GM12801 (cell line): ENCODE measurements around the gene KIFBP.

Experiments
- TF ChIP-seq, protein P1 (sequence below): IDR thresholded peaks from one replicate; pipeline ENCODE4 v1.5.1; 2011; ENCODE audit warnings: control low read depth; ENCODE audit not compliant: insufficient read length; ENCODE audit errors: extremely low read depth

KIFBP gene

DNA sequence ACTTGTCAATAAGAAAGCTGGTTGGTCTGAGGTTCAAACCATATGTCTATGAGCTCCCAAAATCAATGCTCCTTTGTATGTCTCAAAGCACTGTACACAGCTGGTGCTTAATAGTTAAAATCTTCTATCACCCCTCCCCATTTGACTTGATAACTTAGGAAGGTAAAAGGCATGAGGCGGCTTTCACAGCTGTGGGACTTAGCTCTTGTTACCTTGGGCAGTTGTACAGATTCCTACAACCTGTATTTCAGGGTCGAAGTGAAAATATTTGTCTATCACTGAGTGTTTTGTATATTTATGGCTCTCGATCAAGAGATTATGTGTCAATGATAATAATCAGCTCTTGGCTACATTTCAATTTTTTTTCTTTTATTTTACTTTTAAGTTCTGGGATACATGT is 992 bp upstream of the KIFBP start:
- TF ChIP-seq, protein P1, sequence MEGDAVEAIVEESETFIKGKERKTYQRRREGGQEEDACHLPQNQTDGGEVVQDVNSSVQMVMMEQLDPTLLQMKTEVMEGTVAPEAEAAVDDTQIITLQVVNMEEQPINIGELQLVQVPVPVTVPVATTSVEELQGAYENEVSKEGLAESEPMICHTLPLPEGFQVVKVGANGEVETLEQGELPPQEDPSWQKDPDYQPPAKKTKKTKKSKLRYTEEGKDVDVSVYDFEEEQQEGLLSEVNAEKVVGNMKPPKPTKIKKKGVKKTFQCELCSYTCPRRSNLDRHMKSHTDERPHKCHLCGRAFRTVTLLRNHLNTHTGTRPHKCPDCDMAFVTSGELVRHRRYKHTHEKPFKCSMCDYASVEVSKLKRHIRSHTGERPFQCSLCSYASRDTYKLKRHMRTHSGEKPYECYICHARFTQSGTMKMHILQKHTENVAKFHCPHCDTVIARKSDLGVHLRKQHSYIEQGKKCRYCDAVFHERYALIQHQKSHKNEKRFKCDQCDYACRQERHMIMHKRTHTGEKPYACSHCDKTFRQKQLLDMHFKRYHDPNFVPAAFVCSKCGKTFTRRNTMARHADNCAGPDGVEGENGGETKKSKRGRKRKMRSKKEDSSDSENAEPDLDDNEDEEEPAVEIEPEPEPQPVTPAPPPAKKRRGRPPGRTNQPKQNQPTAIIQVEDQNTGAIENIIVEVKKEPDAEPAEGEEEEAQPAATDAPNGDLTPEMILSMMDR: no peak

DNA sequence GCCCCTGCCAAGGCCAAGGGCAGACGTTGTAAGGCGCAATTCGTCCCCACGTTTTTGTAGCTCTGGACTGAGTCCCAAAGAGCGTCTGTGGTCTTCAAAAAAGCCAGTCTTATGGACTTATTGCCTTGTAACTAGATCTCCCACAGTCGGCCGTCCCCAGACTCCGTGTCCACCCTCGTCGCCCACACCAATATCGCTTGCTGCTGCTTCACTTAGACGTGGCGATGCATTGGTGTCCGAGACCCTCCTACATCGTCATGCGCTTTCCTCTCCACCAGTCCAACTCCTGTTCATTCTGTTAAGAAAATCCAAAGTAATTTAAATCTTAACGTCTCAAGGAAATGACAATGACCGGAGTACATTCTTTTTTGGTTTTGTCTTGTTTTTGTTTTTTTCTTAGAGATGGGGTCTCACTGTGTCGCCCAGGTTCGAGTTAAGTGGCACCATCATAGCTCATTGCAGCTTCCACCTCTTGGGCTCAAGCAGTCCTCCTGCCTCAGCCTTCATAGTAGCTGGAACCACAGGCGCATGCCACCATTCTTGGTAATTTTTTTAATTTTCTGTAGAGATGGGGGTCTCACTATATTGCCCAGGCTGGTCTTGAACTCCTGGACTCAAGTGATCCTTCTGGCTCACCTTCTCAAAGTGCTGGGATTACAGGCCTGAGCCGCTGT is 851 bp downstream of the KIFBP start:
- TF ChIP-seq, protein P1: no peak

DNA sequence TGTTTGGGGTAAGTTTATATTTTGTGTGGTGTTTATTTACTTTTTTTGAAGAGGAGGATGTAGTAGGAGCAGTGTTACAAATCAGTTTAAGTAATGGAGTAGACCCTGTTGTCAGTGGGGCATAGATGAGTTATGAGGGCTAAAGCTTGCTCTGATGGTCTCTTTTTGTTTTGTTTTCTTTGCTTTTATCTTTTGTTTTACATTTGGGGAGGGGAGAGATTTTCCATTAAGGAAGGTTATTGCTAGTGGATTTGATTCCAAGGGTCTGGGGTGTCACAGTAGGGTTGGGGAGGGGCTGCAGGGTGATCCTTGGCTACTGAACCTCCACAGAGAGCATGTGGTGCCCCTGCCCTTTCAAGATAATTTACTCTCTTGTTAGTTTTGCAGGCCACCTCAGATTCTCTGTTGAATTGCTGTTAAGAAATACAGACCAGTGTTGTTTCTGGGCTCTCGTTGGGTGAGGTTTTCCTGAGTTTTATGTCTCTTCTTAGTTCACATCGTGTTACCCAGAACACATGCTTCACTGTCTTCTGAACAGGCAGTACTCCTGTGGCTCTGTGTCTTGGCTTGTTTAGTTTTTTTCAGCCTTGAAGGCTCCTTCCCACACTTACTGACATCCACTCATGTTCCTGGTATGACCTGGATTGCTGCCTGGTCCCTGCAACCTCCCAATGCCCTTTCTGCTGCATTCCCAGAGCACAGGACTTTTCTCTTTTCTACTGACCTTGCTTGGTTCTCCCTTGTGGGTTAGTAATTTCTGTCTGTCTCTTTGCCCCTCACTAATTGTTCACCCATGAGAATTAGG is 4.2 kb downstream of the KIFBP start:
- TF ChIP-seq, protein P1: no peak

DNA sequence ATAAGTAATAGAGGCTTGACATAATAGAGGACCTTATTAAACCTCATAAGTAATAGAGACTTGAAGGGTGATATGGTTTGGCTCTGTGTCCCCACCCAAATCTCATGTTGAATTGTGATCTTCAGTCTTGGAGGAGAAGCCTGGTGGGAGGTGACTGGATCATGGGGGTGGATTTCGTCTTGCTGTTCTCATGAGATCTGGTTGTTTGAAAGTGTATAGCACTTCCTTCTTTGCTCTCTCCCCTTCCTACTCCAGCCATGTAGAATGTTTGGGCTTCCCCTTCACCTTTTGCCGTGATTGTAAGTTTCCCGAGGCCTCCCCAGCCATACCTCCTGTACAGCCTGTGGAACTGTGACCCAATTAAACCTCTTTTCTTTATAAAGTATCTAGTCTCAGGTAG is 8.6 kb downstream of the KIFBP start:
- TF ChIP-seq, protein P1: no peak

DNA sequence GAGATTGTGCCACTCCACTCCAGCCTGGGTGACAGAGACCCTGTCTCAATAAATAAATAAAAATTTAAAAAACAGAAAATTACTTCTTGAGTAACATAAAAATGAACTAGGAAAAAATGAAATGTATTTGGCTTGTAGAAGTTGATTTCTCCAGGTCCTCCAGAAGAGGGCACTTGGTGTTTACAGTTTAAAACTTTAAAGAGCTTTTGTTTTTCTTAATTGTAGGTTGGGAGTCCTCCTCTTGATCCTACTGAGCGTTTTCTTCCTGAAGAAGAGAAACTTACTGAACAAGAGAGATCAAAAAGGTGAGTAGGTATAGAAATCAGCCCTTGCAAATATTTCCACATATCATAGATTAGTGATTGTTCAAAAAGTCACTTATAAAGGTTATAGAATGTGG is 16.2 kb downstream of the KIFBP start:
- TF ChIP-seq, protein P1: no peak

DNA sequence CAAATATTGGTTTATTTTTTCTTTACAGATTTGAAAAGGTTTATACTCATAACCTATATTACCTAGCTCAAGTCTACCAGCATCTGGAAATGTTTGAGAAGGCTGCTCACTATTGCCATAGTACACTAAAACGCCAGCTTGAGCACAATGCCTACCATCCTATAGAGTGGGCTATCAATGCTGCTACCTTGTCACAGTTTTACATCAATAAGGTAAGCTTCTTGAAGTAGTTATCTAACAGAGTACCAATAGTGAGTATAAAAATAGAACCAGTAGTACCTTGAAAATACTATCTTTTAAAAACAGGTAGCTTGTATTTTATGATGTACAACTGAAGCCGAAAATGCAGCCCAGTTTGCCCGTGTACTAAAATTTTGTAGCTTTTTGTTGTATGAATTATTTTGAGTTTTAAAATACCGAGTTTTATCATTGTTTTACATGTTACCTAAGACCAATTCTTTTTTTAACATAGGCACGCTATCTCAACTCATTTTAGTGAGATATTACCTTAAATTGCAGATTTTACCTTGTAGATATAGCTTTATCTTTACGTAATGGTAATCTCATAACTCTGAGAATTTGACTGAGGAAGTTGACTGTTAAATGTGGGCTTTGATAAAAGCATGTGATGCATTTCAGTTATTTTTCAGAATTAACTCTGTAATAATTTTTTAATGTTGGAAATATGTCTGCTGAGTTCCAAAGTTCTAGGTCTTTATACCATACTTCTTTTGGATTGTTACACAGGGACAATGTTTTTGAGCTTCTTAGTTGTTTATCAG is 17.3 kb downstream of the KIFBP start:
- TF ChIP-seq, protein P1: no peak

DNA sequence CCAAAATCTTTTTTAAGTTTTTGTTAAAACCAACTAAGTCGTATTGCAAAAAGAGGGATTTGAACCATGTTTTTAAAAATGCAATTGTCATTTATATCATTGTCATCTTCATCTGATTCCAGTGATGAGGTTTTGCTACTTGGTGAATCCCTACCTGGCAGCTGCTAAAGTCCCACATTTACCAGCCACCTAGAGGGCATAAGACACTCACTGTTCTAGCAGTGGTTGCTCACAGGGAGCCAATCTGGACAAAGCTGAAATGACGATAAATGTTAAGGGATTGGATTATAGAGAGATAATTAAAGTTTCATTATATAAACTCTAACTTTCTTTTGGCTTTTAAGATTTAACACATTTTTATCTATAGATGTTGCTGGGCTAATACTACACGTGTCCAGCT is 18.7 kb downstream of the KIFBP start:
- TF ChIP-seq, protein P1: no peak
